WERI-Rb-1 (cell line): Measurements from ENCODE around the gene TTC23.
"Not testable (repeated sequence)": the region's sequence is repeated elsewhere in the genome, so short reads cannot be mapped to it uniquely, and the experiment has no call there.

Source experiments
- DNase-seq: peaks from one replicate; pipeline ENCODE4 v3.0.0-alpha.2; 2020
- H3K27ac ChIP-seq: fragments of 250-450 bp; sonication (Bioruptor Pico); 2 replicates; pipeline ENCODE4 v1.5.1; 2020; ENCODE audit warnings: mild to moderate bottlenecking, moderate library complexity
- H3K27me3 ChIP-seq: fragments of 250-450 bp; sonication (Bioruptor Pico); 2 replicates; pipeline ENCODE4 v1.5.1; 2021; ENCODE audit warnings: mild to moderate bottlenecking, low read depth, moderate library complexity; ENCODE audit not compliant: insufficient read depth, severe bottlenecking
- H3K36me3 ChIP-seq: fragments of 250-450 bp; sonication (Bioruptor Pico); 2 replicates; pipeline ENCODE4 v1.5.1; 2020; ENCODE audit warnings: mild to moderate bottlenecking, moderate library complexity
- H3K4me3 ChIP-seq: 2 replicates; pipeline ENCODE4 v1.5.1; 2011; ENCODE audit warnings: low read depth, mild to moderate bottlenecking, control low read depth, low read length
- H3K9me3 ChIP-seq: fragments of 250-450 bp; sonication (Bioruptor Pico); 2 replicates; pipeline ENCODE4 v1.5.1; 2021; ENCODE audit warnings: mild to moderate bottlenecking, moderate library complexity; ENCODE audit not compliant: severe bottlenecking
- TF ChIP-seq, protein P1 (sequence below): IDR thresholded peaks from 2 replicates; pipeline ENCODE4 v1.5.1; 2011; ENCODE audit warnings: low read depth, mild to moderate bottlenecking, control low read depth, inconsistent platforms, low read length

The TTC23 gene

DNA sequence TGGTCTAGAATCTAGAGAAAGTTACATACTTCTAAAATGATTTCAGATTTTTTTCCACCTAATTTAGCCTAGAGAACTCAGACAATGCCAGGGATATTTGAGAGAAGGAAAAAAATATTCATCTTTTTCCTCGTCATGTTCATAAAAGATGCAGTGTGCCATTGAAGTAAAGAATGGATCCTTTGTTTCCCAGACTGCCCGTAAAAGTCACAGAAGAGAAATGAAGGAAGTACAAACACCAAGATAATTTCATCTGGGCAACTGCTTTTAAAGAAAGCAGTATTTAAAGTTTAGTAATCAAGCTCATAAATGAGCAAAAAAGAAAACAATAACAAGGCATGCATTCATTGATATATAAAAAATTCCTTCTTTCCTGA lies 47.2 kb downstream of the TTC23 start:
- H3K36me3 ChIP-seq = no peaks in the 10 kb centered on the region
- no peak overlapping the region for H3K4me3 ChIP-seq
- TF ChIP-seq, protein P1, sequence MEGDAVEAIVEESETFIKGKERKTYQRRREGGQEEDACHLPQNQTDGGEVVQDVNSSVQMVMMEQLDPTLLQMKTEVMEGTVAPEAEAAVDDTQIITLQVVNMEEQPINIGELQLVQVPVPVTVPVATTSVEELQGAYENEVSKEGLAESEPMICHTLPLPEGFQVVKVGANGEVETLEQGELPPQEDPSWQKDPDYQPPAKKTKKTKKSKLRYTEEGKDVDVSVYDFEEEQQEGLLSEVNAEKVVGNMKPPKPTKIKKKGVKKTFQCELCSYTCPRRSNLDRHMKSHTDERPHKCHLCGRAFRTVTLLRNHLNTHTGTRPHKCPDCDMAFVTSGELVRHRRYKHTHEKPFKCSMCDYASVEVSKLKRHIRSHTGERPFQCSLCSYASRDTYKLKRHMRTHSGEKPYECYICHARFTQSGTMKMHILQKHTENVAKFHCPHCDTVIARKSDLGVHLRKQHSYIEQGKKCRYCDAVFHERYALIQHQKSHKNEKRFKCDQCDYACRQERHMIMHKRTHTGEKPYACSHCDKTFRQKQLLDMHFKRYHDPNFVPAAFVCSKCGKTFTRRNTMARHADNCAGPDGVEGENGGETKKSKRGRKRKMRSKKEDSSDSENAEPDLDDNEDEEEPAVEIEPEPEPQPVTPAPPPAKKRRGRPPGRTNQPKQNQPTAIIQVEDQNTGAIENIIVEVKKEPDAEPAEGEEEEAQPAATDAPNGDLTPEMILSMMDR = no peak
- H3K27me3 ChIP-seq = no peaks in the 10 kb centered on the region
- no peak overlapping the region for H3K27ac ChIP-seq
- no peak for DNase-seq
- H3K9me3 ChIP-seq = peaks cover 6% of the 10 kb centered on the region

DNA sequence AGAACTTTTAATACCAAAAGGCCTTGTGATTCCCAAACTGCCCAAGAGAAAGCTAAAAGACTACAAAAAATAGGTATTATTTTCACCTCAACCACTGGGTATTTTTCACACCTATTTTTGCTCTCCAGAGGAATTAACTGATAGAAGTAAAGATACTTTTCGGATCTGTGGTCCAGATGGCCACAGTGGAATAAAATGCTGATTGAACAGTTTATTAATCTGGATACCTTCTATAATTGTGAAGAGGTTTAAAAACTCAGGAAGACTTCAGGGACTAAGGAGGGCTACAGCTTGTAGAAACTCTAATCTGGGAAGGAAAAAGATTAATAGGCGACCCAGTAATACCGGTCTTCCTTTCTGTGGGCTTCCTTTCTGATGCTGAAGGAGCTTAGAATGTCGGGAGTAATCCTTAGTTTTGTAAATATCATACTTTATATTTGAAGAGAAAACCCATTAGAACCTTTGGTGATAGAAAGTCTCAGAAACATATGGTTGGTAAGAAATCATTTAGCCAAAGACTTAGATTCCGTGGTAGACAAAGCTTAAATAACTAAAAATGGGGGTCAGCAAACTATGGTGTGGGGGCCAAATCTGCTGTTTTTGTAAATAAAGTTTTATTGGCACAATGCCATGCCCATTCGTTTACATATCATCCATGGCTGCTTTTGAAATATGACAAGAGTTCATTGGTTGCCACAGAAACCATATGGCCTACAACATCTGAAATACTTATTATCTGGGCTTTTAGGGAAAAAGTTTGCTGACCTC lies 47.8 kb downstream of the TTC23 start:
- DNase-seq = no peak
- Histone ChIP-seq H3K4me3 (no peak overlapping the region), H3K9me3 (peaks cover 6% of the 10 kb centered on the region), H3K36me3 (no peaks in the 10 kb centered on the region), H3K27me3 (no peaks in the 10 kb centered on the region), H3K27ac (no peak overlapping the region)
- TF ChIP-seq, protein P1 = no peak

DNA sequence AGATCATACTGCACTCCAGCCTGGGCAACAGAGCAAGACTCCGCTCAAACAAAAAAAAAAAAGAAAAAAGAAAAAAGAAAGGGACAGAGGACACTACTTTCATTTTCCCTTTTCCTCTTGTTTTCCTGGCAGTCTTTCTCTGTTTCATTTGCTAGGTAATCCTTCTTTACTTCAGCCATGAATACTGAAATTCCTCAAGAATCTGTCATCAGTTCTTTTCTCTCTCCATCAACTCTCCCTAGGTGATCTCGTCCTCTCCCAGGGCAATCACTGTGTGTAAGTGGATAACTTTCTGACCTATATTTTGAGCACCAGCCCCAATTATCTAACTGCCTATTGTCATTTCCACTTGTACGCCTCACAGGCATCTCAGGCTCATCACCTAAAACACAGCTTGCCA lies 51.5 kb downstream of the TTC23 start:
- TF ChIP-seq, protein P1 = no peak
- Histone ChIP-seq H3K36me3 (no peaks in the 10 kb centered on the region), H3K27me3 (no peaks in the 10 kb centered on the region), H3K4me3 (no peak overlapping the region), H3K27ac (no peak overlapping the region), H3K9me3 (no peaks in the 10 kb centered on the region)
- no peak for DNase-seq

DNA sequence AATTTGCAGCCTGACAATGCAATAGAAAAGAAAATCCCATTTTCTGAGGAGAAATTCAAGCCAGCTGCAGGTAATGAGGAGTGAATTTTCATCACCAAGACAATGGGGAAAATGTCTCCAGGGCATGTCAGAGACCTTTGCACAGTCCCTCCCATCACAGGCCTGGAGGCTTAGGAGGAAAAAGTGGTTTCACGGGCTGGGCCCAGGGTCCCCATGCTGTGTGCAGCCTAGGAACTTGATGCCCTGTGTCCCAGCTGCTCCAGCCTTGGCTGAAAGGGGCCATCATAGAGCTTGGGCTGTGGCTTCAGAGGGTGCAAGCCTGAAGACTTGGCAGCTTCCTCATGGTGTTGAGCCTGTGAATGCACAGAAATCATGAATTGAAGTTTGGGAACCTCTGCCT lies 57.2 kb downstream of the TTC23 start:
- H3K4me3 ChIP-seq, H3K9me3 ChIP-seq, DNase-seq, H3K27ac ChIP-seq, H3K36me3 ChIP-seq, H3K27me3 ChIP-seq: not testable (repeated sequence)

DNA sequence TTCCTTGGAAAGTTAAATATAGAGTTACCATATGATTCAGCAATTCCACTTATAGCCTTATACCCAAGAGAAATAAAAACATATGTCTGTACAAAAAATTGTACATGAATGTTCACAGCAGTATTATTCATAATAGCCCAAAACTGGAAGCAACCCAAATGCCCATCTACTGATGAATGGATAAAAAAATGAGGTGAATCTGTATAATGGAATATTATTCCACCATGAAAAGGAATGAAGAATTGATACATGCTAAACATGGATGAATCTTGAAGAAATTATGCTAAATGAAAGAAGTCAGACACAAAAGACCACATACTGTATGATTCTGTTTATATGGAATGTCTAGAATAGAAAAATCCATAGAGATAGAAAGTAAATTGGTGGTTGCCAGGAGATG lies 61.4 kb downstream of the TTC23 start:
- peaks cover 6% of the 10 kb centered on the region for H3K9me3 ChIP-seq
- no peaks in the 10 kb centered on the region for H3K27me3 ChIP-seq
- no peak overlapping the region for H3K27ac ChIP-seq
- no peaks in the 10 kb centered on the region for H3K36me3 ChIP-seq
- TF ChIP-seq, protein P1 = no peak
- H3K4me3 ChIP-seq = no peak overlapping the region
- no peak for DNase-seq

DNA sequence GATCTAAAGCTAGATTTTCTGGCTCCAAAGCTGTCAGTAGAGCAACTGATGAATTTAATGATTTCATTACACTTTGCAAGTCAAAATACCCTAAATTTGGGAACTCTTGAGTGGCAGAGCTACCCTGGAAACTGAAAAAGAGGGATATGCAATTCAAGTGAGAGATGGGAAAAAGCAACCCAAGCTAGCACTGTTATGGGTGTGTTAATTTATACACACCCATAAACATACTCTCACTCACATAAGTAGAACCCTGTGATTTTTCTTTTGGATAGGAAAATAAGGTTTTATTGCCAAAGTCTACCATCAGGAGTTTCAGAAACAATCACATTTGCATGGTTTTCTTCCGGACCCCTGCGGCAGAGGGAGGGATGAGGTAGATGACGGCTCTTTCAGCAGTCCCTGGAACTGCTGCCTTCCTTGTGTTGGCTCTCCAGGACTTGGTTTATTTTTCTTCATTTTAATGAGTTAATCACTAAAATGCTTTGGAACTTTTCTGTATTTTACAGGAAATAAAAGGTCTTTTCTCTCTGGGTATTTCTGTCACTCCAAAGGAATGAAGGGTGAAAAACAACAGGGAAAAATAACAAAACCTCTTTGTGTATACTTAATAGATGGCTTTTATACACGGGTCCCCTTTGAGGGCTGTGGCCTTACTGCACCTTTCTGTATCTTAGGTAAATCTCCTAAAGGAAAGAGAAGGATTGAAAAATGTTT lies 63.8 kb downstream of the TTC23 start:
- H3K27ac ChIP-seq = no peak overlapping the region
- H3K27me3 ChIP-seq = no peaks in the 10 kb centered on the region
- H3K36me3 ChIP-seq = no peaks in the 10 kb centered on the region
- no peaks in the 10 kb centered on the region for H3K9me3 ChIP-seq
- no peak overlapping the region for H3K4me3 ChIP-seq
- TF ChIP-seq, protein P1 = no peak
- no peak for DNase-seq
